ENCODE results near the gene PPHLN1.

PPHLN1 gene

GRCh38 chr12:42296503-42297109 is 29.4 kb upstream of the PPHLN1 start:
- TF ChIP-seq, protein P1, sequence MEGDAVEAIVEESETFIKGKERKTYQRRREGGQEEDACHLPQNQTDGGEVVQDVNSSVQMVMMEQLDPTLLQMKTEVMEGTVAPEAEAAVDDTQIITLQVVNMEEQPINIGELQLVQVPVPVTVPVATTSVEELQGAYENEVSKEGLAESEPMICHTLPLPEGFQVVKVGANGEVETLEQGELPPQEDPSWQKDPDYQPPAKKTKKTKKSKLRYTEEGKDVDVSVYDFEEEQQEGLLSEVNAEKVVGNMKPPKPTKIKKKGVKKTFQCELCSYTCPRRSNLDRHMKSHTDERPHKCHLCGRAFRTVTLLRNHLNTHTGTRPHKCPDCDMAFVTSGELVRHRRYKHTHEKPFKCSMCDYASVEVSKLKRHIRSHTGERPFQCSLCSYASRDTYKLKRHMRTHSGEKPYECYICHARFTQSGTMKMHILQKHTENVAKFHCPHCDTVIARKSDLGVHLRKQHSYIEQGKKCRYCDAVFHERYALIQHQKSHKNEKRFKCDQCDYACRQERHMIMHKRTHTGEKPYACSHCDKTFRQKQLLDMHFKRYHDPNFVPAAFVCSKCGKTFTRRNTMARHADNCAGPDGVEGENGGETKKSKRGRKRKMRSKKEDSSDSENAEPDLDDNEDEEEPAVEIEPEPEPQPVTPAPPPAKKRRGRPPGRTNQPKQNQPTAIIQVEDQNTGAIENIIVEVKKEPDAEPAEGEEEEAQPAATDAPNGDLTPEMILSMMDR (IDR thresholded peaks at IDR 0.05; ENCODE audit: control insufficient read depth, extremely low read depth, insufficient read depth): peak; percentile 24; the same call in 1 of the 2 replicates
- no peak overlapping the region for H3K4me3 ChIP-seq (ENCODE audit: low read depth, low read length)
- DNase-seq (ENCODE audit: low read depth): no peak

DNA sequence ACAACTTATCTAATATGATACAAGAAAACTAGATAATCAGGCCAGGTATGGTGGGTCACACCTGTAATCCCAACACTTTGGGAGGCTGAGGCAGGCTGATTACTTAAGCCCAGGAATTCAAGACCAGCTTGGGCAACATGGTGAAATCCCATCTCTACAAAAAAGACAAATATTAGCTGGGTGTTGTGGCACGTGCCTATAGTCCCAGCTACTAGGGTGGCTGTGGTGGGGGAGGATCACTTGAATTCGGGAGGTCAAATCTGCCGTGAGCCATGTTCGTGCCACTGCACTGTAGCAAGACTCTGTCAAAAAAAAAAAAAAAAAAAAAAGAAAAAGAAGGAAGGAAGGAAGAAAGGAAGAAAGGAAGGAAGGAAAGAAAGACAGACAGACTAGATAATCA is 27.1 kb upstream of the PPHLN1 start:
- no peak for DNase-seq (ENCODE audit: low read depth)
- TF ChIP-seq, protein P1 (IDR thresholded peaks at IDR 0.05; ENCODE audit: control insufficient read depth, extremely low read depth, insufficient read depth): no peak
- no peak overlapping the region for H3K4me3 ChIP-seq (ENCODE audit: low read depth, low read length)

DNA sequence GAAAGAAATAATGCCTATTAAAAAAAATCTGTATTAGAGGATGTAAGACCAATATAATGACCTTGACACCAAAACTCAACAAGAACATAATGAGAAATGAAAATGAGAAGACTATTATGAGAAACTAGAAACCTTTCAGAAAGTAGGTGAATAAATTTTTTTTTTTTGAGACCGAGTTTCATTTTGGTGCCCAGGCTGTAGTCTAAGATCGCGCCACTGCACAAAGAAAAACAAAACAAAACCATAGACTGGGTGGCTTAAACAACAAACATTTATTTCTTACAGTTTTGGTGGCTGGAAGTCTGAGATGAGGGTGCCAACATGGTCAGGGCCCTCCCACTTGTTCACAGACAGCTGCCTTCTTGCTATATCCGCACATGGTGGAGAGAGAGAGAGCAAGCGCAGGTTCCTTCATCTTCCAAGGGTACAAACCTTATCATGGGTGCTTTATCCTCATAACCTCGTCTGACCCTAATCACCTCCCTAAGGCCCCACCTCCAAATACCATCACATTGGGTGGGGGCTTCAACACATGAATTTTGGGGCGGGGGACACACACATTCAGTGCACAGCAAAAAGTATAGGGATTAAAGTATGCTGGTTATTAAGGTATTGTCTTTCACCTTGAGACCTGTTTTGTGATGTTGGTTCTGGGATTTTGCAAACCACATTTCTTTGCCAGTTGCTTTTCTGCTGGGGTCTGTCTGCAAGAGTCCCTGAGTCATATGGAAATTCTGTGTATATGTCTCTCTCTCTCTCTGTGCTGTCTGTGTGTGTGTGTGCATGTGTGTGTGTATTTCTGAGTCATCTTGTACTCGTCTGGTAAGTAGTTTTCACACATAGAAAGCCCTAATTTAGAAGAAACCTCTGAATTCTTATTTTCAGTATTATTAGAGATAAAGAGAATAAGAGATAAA is 26.3 kb upstream of the PPHLN1 start:
- H3K4me3 ChIP-seq (ENCODE audit: low read depth, low read length): no peak overlapping the region
- DNase-seq (ENCODE audit: low read depth): no peak
- TF ChIP-seq, protein P1 (IDR thresholded peaks at IDR 0.05; ENCODE audit: control insufficient read depth, extremely low read depth, insufficient read depth): no peak

DNA sequence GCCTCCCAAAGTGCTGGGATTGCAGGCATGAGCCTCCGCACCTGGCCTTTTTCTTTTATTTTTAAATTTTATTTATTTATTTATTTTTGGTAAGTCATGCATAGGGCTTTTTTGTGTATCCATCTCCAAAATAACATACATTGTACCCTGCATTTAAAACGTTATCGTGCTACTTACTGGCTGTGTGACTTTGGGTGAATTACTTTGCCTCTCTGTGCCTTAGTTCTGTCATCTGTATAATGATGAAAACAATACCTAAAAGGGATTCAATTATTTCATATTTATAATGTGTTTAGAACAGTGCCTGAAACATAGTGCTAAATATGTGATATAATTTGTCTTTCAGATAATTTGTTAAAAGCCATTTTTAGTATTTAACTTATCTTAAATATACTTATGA is 19.7 kb upstream of the PPHLN1 start:
- no peak overlapping the region for H3K4me3 ChIP-seq (ENCODE audit: low read depth, low read length)
- DNase-seq (ENCODE audit: low read depth): no peak
- TF ChIP-seq, protein P1 (IDR thresholded peaks at IDR 0.05; ENCODE audit: control insufficient read depth, extremely low read depth, insufficient read depth): no peak

GRCh38 chr12:42308390-42308789 is 17.6 kb upstream of the PPHLN1 start:
- H3K4me3 ChIP-seq (ENCODE audit: low read depth, low read length): no peak overlapping the region
- DNase-seq (ENCODE audit: low read depth): no peak
- TF ChIP-seq, protein P1 (IDR thresholded peaks at IDR 0.05; ENCODE audit: control insufficient read depth, extremely low read depth, insufficient read depth): no peak

DNA sequence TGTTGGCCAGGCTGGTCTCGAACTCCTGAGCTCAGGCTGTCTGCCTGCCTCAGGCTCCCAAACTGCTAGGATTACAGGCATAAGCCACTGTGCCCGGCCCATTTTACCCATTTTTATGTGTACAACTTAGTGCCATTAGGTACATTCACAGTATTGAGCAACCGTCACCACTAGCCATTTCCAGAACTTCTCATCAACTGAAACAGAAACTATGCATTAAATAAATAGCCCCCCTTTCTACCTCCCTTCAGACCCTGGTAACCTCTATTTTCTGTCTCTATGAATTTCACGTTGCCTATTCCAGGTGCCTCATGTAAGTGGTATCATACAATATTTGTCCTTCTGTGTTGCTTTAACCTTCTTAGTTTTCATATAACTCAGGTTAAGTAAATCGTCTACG is 16.0 kb upstream of the PPHLN1 start:
- H3K4me3 ChIP-seq (ENCODE audit: low read depth, low read length): no peak overlapping the region
- TF ChIP-seq, protein P1 (IDR thresholded peaks at IDR 0.05; ENCODE audit: control insufficient read depth, extremely low read depth, insufficient read depth): no peak
- no peak for DNase-seq (ENCODE audit: low read depth)
